Peyer's patch (tissue), 4 donors: ENCODE results near the gene AKT2. TPM values are rescaled to one million over a fixed set of nuclear protein-coding genes. Genes with fewer than 3 reads are reported as not detected.

Source experiments
- DNase-seq, 3 donors: peaks; one replicate each; pipeline ENCODE4 v3.0.0-alpha.2; 2017 to 2019
- H3K27ac ChIP-seq, 4 donors: fragments of 200-600 bp; sonication (generic); one replicate each; pipeline ENCODE4 v1.5.1; 2016 to 2019
- H3K27me3 ChIP-seq, 2 donors: fragments of 200-600 bp; sonication (generic); one replicate each; pipeline ENCODE4 v1.5.1; 2019
- H3K36me3 ChIP-seq, 3 donors: fragments of 200-600 bp; sonication (generic); one replicate each; pipeline ENCODE4 v1.5.1; 2016 to 2019
- H3K4me1 ChIP-seq, 4 donors: fragments of 200-600 bp; sonication (generic); one replicate each; pipeline ENCODE4 v1.5.1; 2016 to 2019
- H3K4me3 ChIP-seq, 4 donors: fragments of 200-600 bp; sonication (generic); 1 replicate in 3 of 4; 2 replicates in 1 of 4; pipeline ENCODE4 v1.5.1; 2016 to 2019; ENCODE audit warnings: mild to moderate bottlenecking in 1 of 4
- H3K9me3 ChIP-seq, 4 donors: fragments of 200-600 bp; sonication (generic); one replicate each; pipeline ENCODE4 v1.5.1; 2016 to 2019; ENCODE audit warnings: mild to moderate bottlenecking in 1 of 4
- POLR2A ChIP-seq, 2 donors: fragments of 450-650 bp; IDR thresholded peaks; one replicate each; pipeline ENCODE4 v1.5.1; 2017; ENCODE audit warnings: antibody characterized with exemption in 2 of 2, mild to moderate bottlenecking in 2 of 2, moderate library complexity in 2 of 2
- total RNA-seq, 4 donors: library from RNA; depleted of rRNA; stranded (reverse); fragments of >200 nt; gene quantifications; one replicate each; pipeline ENCODE4 v1.1.0, GENCODE V29; 2016
- TF ChIP-seq, protein P1 (sequence below), 6 experiments: fragments of 450-650 bp in 4 of 6; fragments of 200-600 bp in 2 of 6; sonication (generic) in 1 of 6; IDR thresholded peaks; one replicate each; pipeline ENCODE4 v1.5.1; 2017 to 2019; ENCODE audit warnings: antibody characterized with exemption in 6 of 6, mild to moderate bottlenecking in 3 of 6, moderate library complexity in 1 of 6

AKT2 gene
- total RNA-seq, 4 donors from 2014 or later, result 67.1 to 146 (median 100) TPM

DNA sequence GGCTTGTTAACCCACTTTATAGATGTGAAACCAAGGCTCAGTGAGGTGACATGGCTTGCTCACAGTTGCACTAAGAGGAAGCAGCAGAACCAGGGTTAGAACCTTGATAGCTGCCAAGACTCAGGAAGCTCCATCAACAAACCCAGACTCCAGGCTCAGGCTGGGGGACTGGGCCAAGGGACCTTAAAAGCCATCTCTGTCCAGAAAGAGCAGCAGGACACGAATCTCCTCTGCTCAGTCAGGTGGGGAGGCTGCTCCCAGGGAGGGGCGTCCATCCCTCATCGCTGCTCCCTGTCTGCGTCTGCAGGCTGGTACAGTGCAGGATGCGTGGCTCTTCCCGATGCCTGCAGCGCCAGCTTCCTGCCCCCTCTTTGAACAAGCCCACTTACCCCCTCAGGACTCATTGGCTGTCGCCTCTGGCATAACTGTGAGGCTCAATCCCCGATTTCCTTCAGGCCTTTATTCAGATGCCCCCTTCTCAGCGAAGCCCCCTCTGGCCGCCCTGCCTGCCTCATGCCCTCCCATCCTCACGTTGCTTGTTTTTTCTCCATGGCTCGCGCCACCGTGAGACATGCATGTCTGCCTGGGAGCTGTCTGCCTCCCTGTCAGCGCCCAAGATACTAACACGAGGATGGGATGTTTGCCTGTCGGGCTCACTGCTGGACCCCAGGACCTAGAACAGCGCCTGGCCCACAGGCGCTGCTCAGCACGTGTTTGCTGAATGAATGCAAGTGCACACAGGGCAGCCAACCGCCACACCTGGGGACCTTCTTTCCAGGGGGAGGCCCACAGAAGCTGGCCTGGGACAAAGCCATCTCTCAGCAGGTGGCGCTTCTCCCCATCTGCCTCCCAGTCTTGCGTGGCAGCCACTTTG lies 21.5 kb downstream of the AKT2 start:
- no peak overlapping the region for H3K27ac ChIP-seq
- no peak overlapping the region for H3K4me3 ChIP-seq

DNA sequence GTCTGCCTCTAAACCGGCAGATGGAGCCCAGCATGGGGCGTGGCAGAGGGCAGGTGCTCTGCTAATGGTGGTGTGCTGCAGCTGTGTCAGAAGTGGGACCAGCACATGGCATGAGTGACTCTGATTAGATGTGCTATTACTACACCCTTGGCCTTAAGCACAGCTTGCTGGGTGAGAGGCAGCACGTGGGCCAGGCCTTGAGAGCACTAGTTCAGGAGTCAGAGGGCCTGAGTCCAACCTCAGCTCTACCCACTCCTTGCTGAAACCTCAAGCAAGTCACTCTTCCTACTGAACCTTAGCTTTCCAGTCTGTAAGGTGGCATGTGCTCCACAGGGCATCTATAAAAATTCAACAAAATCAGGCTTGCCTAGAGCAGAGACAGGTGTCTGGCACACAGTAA lies 22.7 kb downstream of the AKT2 start:
- no peak overlapping the region for H3K27ac ChIP-seq
- no peak overlapping the region for H3K4me3 ChIP-seq
- TF ChIP-seq POLR2A (IDR thresholded peaks at IDR 0.05), result no peak
- TF ChIP-seq, protein P1, sequence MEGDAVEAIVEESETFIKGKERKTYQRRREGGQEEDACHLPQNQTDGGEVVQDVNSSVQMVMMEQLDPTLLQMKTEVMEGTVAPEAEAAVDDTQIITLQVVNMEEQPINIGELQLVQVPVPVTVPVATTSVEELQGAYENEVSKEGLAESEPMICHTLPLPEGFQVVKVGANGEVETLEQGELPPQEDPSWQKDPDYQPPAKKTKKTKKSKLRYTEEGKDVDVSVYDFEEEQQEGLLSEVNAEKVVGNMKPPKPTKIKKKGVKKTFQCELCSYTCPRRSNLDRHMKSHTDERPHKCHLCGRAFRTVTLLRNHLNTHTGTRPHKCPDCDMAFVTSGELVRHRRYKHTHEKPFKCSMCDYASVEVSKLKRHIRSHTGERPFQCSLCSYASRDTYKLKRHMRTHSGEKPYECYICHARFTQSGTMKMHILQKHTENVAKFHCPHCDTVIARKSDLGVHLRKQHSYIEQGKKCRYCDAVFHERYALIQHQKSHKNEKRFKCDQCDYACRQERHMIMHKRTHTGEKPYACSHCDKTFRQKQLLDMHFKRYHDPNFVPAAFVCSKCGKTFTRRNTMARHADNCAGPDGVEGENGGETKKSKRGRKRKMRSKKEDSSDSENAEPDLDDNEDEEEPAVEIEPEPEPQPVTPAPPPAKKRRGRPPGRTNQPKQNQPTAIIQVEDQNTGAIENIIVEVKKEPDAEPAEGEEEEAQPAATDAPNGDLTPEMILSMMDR (IDR thresholded peaks at IDR 0.05), result no peak
- H3K4me1 ChIP-seq, result peaks cover 0 to 3% (median 0%) of the 10 kb centered on the region in 4 donors
- H3K27me3 ChIP-seq, result no peaks in the 10 kb centered on the region
- no peaks in the 10 kb centered on the region for H3K9me3 ChIP-seq
- no peak for DNase-seq
- H3K36me3 ChIP-seq, result peaks cover 0 to 33% (median 0%) of the 10 kb centered on the region in 3 donors

More for the DNA sequence above, 21.5 kb downstream of the AKT2 start:
- Histone ChIP-seq H3K4me1 (peaks cover 0 to 4% (median 2%) of the 10 kb centered on the region in 4 donors), H3K27me3 (no peaks in the 10 kb centered on the region), H3K9me3 (no peaks in the 10 kb centered on the region), H3K36me3 (peaks cover 0 to 33% (median 0%) of the 10 kb centered on the region in 3 donors)
- no peak for DNase-seq
- TF ChIP-seq, protein P1 (IDR thresholded peaks at IDR 0.05), result no peak
- no peak for TF ChIP-seq POLR2A (IDR thresholded peaks at IDR 0.05)

DNA sequence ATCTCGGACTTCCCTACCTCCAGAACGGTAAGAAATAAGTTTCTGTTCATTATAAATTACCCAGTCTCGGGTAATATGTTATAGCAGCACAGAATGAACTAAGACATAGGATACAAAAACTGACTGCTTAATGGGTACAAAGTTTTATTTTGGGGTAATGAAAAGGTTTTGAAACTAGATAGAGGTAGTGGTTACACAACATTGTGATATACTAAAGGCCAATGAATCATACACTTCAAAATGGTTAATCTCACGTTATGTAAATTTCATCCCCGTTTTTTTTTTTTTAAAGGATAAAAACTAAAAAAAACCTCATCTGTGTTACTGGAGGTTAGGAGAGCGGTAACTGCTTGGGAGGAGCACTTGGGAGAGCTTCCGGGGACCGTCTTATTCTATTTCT lies 23.5 kb downstream of the AKT2 start:
- TF ChIP-seq, protein P1 (IDR thresholded peaks at IDR 0.05), result no peak
- no peak for TF ChIP-seq POLR2A (IDR thresholded peaks at IDR 0.05)
- no peak overlapping the region for H3K27ac ChIP-seq
- no peaks in the 10 kb centered on the region for H3K27me3 ChIP-seq
- DNase-seq, result no peak
- H3K4me3 ChIP-seq, result no peak overlapping the region
- H3K4me1 ChIP-seq, result peaks cover 0 to 3% (median 0%) of the 10 kb centered on the region in 4 donors
- no peaks in the 10 kb centered on the region for H3K9me3 ChIP-seq
- H3K36me3 ChIP-seq, result peaks cover 0 to 40% (median 0%) of the 10 kb centered on the region in 3 donors

DNA sequence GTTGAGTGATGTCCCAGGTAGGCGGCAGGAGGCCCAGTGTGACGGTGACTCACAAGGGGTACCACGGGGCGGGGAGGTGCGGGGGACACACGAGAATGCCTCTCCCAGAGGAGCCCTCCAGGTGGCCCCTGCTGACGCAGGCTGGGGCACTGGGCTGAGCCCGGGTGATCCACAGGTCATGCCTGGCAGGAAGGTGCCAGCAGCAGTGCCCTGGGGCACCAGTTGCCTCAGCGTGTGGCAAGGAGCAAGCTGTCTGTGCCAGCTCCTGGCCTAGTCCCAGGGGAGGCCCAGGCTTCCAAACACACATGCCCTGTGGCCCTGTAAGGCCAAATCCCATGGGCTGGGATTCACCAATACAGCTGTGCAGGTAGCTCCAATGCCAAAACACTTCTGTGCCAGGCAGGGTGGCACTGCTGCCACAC lies 28.0 kb downstream of the AKT2 start:
- H3K36me3 ChIP-seq, result peaks cover 0 to 42% (median 0%) of the 10 kb centered on the region in 3 donors
- H3K4me3 ChIP-seq, result no peak overlapping the region
- H3K27me3 ChIP-seq, result no peaks in the 10 kb centered on the region
- no peak overlapping the region for H3K27ac ChIP-seq
- H3K4me1 ChIP-seq, result peaks cover 0 to 14% (median 0%) of the 10 kb centered on the region in 4 donors
- no peak for DNase-seq
- no peak for TF ChIP-seq POLR2A (IDR thresholded peaks at IDR 0.05)
- TF ChIP-seq, protein P1 (IDR thresholded peaks at IDR 0.05), result no peak
- H3K9me3 ChIP-seq, result no peaks in the 10 kb centered on the region

DNA sequence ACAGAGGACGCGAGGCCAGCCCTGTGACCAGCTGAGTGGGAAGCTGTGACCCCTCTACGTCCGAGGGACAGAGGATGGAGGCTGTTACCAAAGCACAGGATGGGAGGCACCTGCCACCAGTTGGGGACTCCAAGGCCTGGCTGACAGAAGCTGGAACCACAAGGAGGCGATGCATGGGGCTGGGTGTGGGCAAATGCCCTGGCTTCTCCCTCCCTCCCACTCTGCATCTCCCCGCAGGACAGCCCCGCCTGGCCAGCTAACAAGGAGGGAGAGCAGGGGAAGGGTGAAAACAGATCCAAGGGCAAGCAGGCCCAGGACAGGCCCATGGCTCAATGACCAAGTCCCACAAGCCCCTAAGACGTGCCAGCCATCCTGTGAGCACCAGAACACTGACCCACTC lies 28.6 kb downstream of the AKT2 start:
- Histone ChIP-seq H3K4me1 (peaks cover 0 to 14% (median 0%) of the 10 kb centered on the region in 4 donors), H3K4me3 (no peak overlapping the region), H3K36me3 (peaks cover 0 to 44% (median 0%) of the 10 kb centered on the region in 3 donors), H3K9me3 (no peaks in the 10 kb centered on the region), H3K27me3 (no peaks in the 10 kb centered on the region), H3K27ac (no peak overlapping the region)
- no peak for DNase-seq
- TF ChIP-seq POLR2A (IDR thresholded peaks at IDR 0.05), result no peak
- TF ChIP-seq, protein P1 (IDR thresholded peaks at IDR 0.05), result no peak
